HepG2 (cell line): ENCODE results near the gene SPINK5. TPM values are rescaled to one million over a fixed set of nuclear protein-coding genes. Genes with fewer than 3 reads are reported as not detected.

ENCODE experiments used
- ATAC-seq: fragments of 200-7000 bp; cut with Tn5 transposase; 3 replicates; pipeline ENCODE4 v1.9.1; 2020; ENCODE audit warnings: mild to moderate bottlenecking, moderate library complexity
- BruUV-seq: library from RNA; stranded (reverse); fragments of 400-500 nt; replicated peaks from 2 replicates; lab custom pipeline; 2021; lab: Mats Ljungman, UMichigan
- CTCF ChIA-PET: fragments of 300-600 bp; formaldehyde crosslinking; extraction: SDS; loops from one replicate; lab custom pipeline; 2021; ENCODE audit warnings: low total read pairs, inconsistent platforms, low intra/inter-chr PET ratio; lab: Yijun Ruan, JAX
- POLR2A ChIA-PET: fragments of 350-600 bp; sonication (Branson Sonifier 250); formaldehyde crosslinking; loops from one replicate; lab custom pipeline; 2020; ENCODE audit warnings: antibody characterized with exemption, inconsistent platforms; lab: Yijun Ruan, JAX
- DNase-seq: peaks from one replicate; pipeline ENCODE4 v3.0.0-alpha.2; 2015; ENCODE audit warnings: low spot score
- FAIRE-seq: peaks from 3 replicates; lab custom pipeline; 2011; peaks lifted over from hg19 to GRCh38; lab: Jason Lieb, UNC
- H2AFZ ChIP-seq: one replicate; pipeline ENCODE4 v1.6.1; 2011; ENCODE audit warnings: low read length, inconsistent platforms
- H3K27ac ChIP-seq: fragments of 300-600 bp; 3 replicates; pipeline ENCODE4 v1.8.0; 2011; ENCODE audit warnings: mixed run types, mild to moderate bottlenecking, mixed read lengths, low read length, inconsistent platforms; ENCODE audit not compliant: insufficient read depth; ENCODE audit errors: extremely low read length
- H3K27me3 ChIP-seq, 2 experiments: fragments of 200-600 bp in 1 of 2; 2 replicates in 1 of 2; 3 replicates in 1 of 2; pipeline versions ENCODE4 v1.6.0 to v1.8.0; 2011; ENCODE audit warnings: low read length in 2 of 2, mild to moderate bottlenecking in 2 of 2, moderate library complexity in 2 of 2, inconsistent platforms in 1 of 2; ENCODE audit not compliant: insufficient read depth in 2 of 2, control insufficient read depth in 1 of 2
- H3K36me3 ChIP-seq, 2 experiments: fragments of 200-600 bp in 1 of 2; replicated peaks in 1 of 2; 2 replicates in 1 of 2; 3 replicates in 1 of 2; pipeline versions ENCODE4 v1.5.1 to v1.8.0; 2011; ENCODE audit warnings: low read length in 2 of 2, inconsistent platforms in 1 of 2; ENCODE audit not compliant: insufficient read depth in 2 of 2, control insufficient read depth in 1 of 2
- H3K4me1 ChIP-seq: 2 replicates; pipeline ENCODE4 v1.5.1; 2012; ENCODE audit warnings: low read length, inconsistent platforms; ENCODE audit not compliant: insufficient read depth
- H3K4me2 ChIP-seq: 2 replicates; pipeline ENCODE4 v1.6.0; 2011; ENCODE audit warnings: low read depth, low read length, inconsistent platforms
- H3K4me3 ChIP-seq, 3 experiments: fragments of 200-600 bp in 1 of 3; sonication (generic), shearing (Covaris generic) in 1 of 3; replicated peaks in 1 of 3; 2 replicates each; pipeline ENCODE4 v1.5.1; 2011 to 2016; ENCODE audit warnings: low read length in 3 of 3, inconsistent platforms in 2 of 3, low read depth in 2 of 3, mild to moderate bottlenecking in 2 of 3, control low read depth in 1 of 3, mixed read lengths in 1 of 3; ENCODE audit not compliant: insufficient read depth in 1 of 3
- H3K79me2 ChIP-seq: one replicate; pipeline ENCODE4 v1.6.1; 2011; ENCODE audit warnings: low read length, inconsistent platforms; ENCODE audit not compliant: insufficient read depth
- H3K9ac ChIP-seq: 2 replicates; pipeline ENCODE4 v1.6.0; 2011; ENCODE audit warnings: mild to moderate bottlenecking, low read depth, low read length, inconsistent platforms; ENCODE audit not compliant: insufficient read depth
- H3K9me3 ChIP-seq: 2 replicates; pipeline ENCODE4 v1.5.1; 2012; ENCODE audit warnings: mild to moderate bottlenecking, low read length
- H4K20me1 ChIP-seq: 2 replicates; pipeline ENCODE4 v1.6.0; 2011; ENCODE audit warnings: inconsistent platforms, mild to moderate bottlenecking, low read length, moderate library complexity; ENCODE audit not compliant: insufficient read depth
- ATF2 ChIP-seq: sonication (generic); formaldehyde crosslinking; IDR thresholded peaks from 2 replicates; pipeline ENCODE4 v1.4.0; 2020; ENCODE audit warnings: missing genetic modification reagents
- CENPBD1 ChIP-seq: sonication (generic); formaldehyde crosslinking; IDR thresholded peaks from 2 replicates; pipeline ENCODE4 v1.8.0; 2022; ENCODE audit warnings: missing genetic modification reagents, low read depth, mild to moderate bottlenecking, borderline replicate concordance
- FIP1L1 ChIP-seq: fragments of 200-400 bp; formaldehyde crosslinking; IDR thresholded peaks from 2 replicates; pipeline ENCODE4 v1.6.1; 2018; ENCODE audit warnings: low read depth, mild to moderate bottlenecking, low read length, moderate library complexity, borderline replicate concordance; ENCODE audit not compliant: insufficient read depth
- FOXA3 ChIP-seq: IDR thresholded peaks from 2 replicates; pipeline ENCODE4 v1.6.1; 2016; ENCODE audit warnings: missing genetic modification reagents, missing compliant biosample characterization
- GATAD1 ChIP-seq: IDR thresholded peaks from 2 replicates; pipeline ENCODE4 v1.6.1; 2016; ENCODE audit warnings: missing genetic modification reagents, missing compliant biosample characterization
- HIC2 ChIP-seq: sonication (generic); formaldehyde crosslinking; IDR thresholded peaks from 2 replicates; pipeline ENCODE4 v1.9.0; 2022; ENCODE audit warnings: low read depth, missing genetic modification reagents
- IKZF5 ChIP-seq: IDR thresholded peaks from 2 replicates; pipeline ENCODE4 v1.6.1; 2018; ENCODE audit warnings: missing genetic modification reagents, mild to moderate bottlenecking, missing compliant biosample characterization
- KDM5A ChIP-seq: fragments of 200-600 bp; sonication (generic); IDR thresholded peaks from 2 replicates; pipeline ENCODE4 v1.7.0; 2018; ENCODE audit warnings: antibody characterized with exemption, mild to moderate bottlenecking, low read length, borderline replicate concordance
- NFIC ChIP-seq: IDR thresholded peaks from 2 replicates; pipeline ENCODE4 v1.6.1; 2012; ENCODE audit warnings: mild to moderate bottlenecking, low read length, inconsistent platforms
- PAWR ChIP-seq: sonication (generic); formaldehyde crosslinking; IDR thresholded peaks from 2 replicates; pipeline ENCODE4 v1.4.0; 2020; ENCODE audit warnings: missing genetic modification reagents, mild to moderate bottlenecking, borderline replicate concordance
- RBM39 ChIP-seq: fragments of 200-400 bp; formaldehyde crosslinking; IDR thresholded peaks from one replicate; pipeline ENCODE4 v1.6.1; 2018; ENCODE audit warnings: antibody characterized with exemption, mild to moderate bottlenecking, low read depth, low read length; ENCODE audit not compliant: poor library complexity, severe bottlenecking
- SRF ChIP-seq: IDR thresholded peaks from 2 replicates; pipeline ENCODE4 v1.6.1; 2011; ENCODE audit warnings: mild to moderate bottlenecking, low read depth, low read length, moderate library complexity
- TBP ChIP-seq: sonication (generic); formaldehyde crosslinking; IDR thresholded peaks from 2 replicates; pipeline ENCODE4 v1.5.0; 2020; ENCODE audit warnings: missing genetic modification reagents
- ZNF17 ChIP-seq: sonication (generic); formaldehyde crosslinking; IDR thresholded peaks from 2 replicates; pipeline ENCODE4 v1.5.0; 2020; ENCODE audit warnings: mild to moderate bottlenecking, missing genetic modification reagents
- ZNF234 ChIP-seq: sonication (generic); formaldehyde crosslinking; conservative IDR thresholded peaks from 2 replicates; pipeline ENCODE4 v1.5.1; 2020; ENCODE audit warnings: mild to moderate bottlenecking, missing genetic modification reagents
- ZNF543 ChIP-seq: sonication (generic); formaldehyde crosslinking; IDR thresholded peaks from 2 replicates; pipeline ENCODE4 v1.4.0; 2020; ENCODE audit warnings: mild to moderate bottlenecking, missing genetic modification reagents
- ZNF562 ChIP-seq: sonication (generic); formaldehyde crosslinking; IDR thresholded peaks from 2 replicates; pipeline ENCODE4 v1.8.0; 2022; ENCODE audit warnings: missing genetic modification reagents, borderline replicate concordance
- ZNF672 ChIP-seq: sonication (generic); formaldehyde crosslinking; IDR thresholded peaks from 2 replicates; pipeline ENCODE4 v1.8.1; 2022; ENCODE audit warnings: missing genetic modification reagents
- ZNF768 ChIP-seq: sonication (generic); formaldehyde crosslinking; IDR thresholded peaks from 2 replicates; pipeline ENCODE4 v1.4.0; 2020; ENCODE audit warnings: missing genetic modification reagents
- WGBS: methylation state at CpG from one replicate; pipeline ENCODE4 v1.1.6; 2017; ENCODE audit warnings: low lambda C conversion rate; 5-methylcytosine and 5-hydroxymethylcytosine counted together
- in situ Hi-C: cut with HindIII; loops from 2 replicates; pipeline ENCODE4 v1.10.0; 2017; ENCODE audit warnings: low pct_unique_long_range_greater_than_20kb; ENCODE audit not compliant: extremely low pct_ligation_motif_present
- intact Hi-C: fragments of 100-400 bp; cut with micrococcal nuclease; formaldehyde crosslinking; loops from one replicate; pipeline ENCODE4 v1.10.0; 2022; ENCODE audit not compliant: unreplicated experiment
- polyA plus RNA-seq, 8 experiments: library from polyadenylated mRNA; depleted of rRNA in 3 of 8; stranded (reverse) in 7 of 8; unstranded in 1 of 8; fragments of >200 nt; fragmentation: Illumina TruSeq in 4 of 8; extraction: Trizol in 4 of 8; gene quantifications; 2 replicates each; pipeline versions ENCODE4 v1.2.1 to v1.2.3, GENCODE V29; 2011 to 2016; ENCODE audit warnings: low read depth in 4 of 8, missing spikeins in 1 of 8, mixed read lengths in 1 of 8; ENCODE audit not compliant: insufficient read depth in 1 of 8
- total RNA-seq, 5 experiments: library from RNA; depleted of rRNA; stranded (reverse); fragments of >200 nt; fragmentation: Illumina TruSeq; extraction: Trizol; gene quantifications; 2 replicates each; pipeline ENCODE4 v1.2.3, GENCODE V29; 2016; ENCODE audit warnings: low read depth in 1 of 5

Gene SPINK5
- total and polyA plus RNA-seq, 2 of the 13 experiments (the other 11 are each of a cell fraction or from before 2014, with no cell fraction given): 0.03 TPM; not detected in 1

- CTCF ChIA-PET: no interaction called here
Measured at GRCh38 chr5:148172377-148172776, 108.6 kb downstream of the SPINK5 start.

More at GRCh38 chr5:148172377-148172776, 108.6 kb downstream of the SPINK5 start:
- intact Hi-C loops: no loop called here
- Histone ChIP-seq H3K27ac (no peak overlapping the region), H3K4me2 (no peak overlapping the region), H3K9ac (no peak overlapping the region), H3K36me3 (no peaks in the 10 kb centered on the region), H3K79me2 (no peaks in the 10 kb centered on the region), H2AFZ (no peak overlapping the region), H4K20me1 (no peaks in the 10 kb centered on the region), H3K4me3 (no peak overlapping the region), H3K4me1 (no peaks in the 10 kb centered on the region), H3K27me3 (no peaks in the 10 kb centered on the region), H3K9me3 (no peaks in the 10 kb centered on the region)
- no TSS peak for BruUV-seq
- DNase-seq: no peak
- TF ChIP-seq ZNF768 (CRISPR knock-in tag): no peak
- TF ChIP-seq RBM39: no peak
- no peak for TF ChIP-seq NFIC
- TF ChIP-seq FOXA3: no peak
- TF ChIP-seq CENPBD1 (CRISPR knock-in tag): no peak
- no peak for TF ChIP-seq ZNF543
- no peak for TF ChIP-seq ZNF672
- TF ChIP-seq FIP1L1: no peak
- TF ChIP-seq PAWR (CRISPR knock-in tag): no peak
- no peak for TF ChIP-seq HIC2
- TF ChIP-seq ZNF562 (CRISPR knock-in tag): no peak
- no peak for TF ChIP-seq GATAD1 (CRISPR knock-in tag)
- no peak for TF ChIP-seq ZNF234 (CRISPR knock-in tag)
- no peak for TF ChIP-seq ZNF17 (CRISPR knock-in tag)
- no peak for TF ChIP-seq ATF2
- TF ChIP-seq SRF: no peak
- TF ChIP-seq TBP (CRISPR knock-in tag): no peak
- TF ChIP-seq KDM5A: no peak
- TF ChIP-seq IKZF5 (CRISPR knock-in tag): no peak
- no peak for FAIRE-seq
- in situ Hi-C loops: loop anchor here (10.0 kb wide), 1 partner anchor 202 kb away; no protein-coding TSS in a partner anchor
- 2% methylated on average over 2 of the region's 2 CpGs for WGBS
- no peak for ATAC-seq
- POLR2A ChIA-PET: no interaction called here
